SK-N-SH treated with all-trans-retinoic acid at 6 μM for 48 hours (cell line): ENCODE data around the gene GET3.

Experiments
- ARNTL ChIP-seq: fragments of 450-650 bp; formaldehyde crosslinking; IDR thresholded peaks from 2 replicates; pipeline ENCODE4 v1.5.0; 2020; ENCODE audit warnings: low read depth, mild to moderate bottlenecking, moderate library complexity, borderline replicate concordance
- ISL1 ChIP-seq: fragments of 250-450 bp; sonication (Bioruptor Pico); IDR thresholded peaks from 2 replicates; pipeline ENCODE4 v2.1.2; 2022; ENCODE audit warnings: mild to moderate bottlenecking, moderate library complexity
- RARB ChIP-seq: fragments of 250-450 bp; sonication (Bioruptor Pico); IDR thresholded peaks from 2 replicates; pipeline ENCODE4 v1.8.0; 2021; ENCODE audit warnings: mild to moderate bottlenecking, moderate library complexity
- TCF4 ChIP-seq: fragments of 250-450 bp; sonication (Bioruptor Pico); IDR thresholded peaks from 2 replicates; pipeline ENCODE4 v1.8.0; 2021; ENCODE audit warnings: mild to moderate bottlenecking, moderate library complexity, borderline replicate concordance
- ZFP3 ChIP-seq: fragments of 250-450 bp; sonication (Bioruptor Pico); IDR thresholded peaks from 2 replicates; pipeline ENCODE4 v1.5.0; 2020; ENCODE audit warnings: mild to moderate bottlenecking, moderate library complexity
- ZFP30 ChIP-seq: fragments of 450-650 bp; formaldehyde crosslinking; IDR thresholded peaks from 2 replicates; pipeline ENCODE4 v1.5.0; 2022; ENCODE audit warnings: mild to moderate bottlenecking, moderate library complexity
- ZNF70 ChIP-seq: fragments of 450-650 bp; formaldehyde crosslinking; IDR thresholded peaks from 2 replicates; pipeline ENCODE4 v1.5.0; 2020; ENCODE audit warnings: mild to moderate bottlenecking, moderate library complexity

- TF ChIP-seq ISL1: no peak
- no peak for TF ChIP-seq ZFP30 (CRISPR knock-in tag)
- TF ChIP-seq TCF4 (CRISPR knock-in tag): no peak
- no peak for TF ChIP-seq ARNTL (CRISPR knock-in tag)
- no peak for TF ChIP-seq RARB (CRISPR knock-in tag)
- TF ChIP-seq ZFP3 (CRISPR knock-in tag): no peak
- no peak for TF ChIP-seq ZNF70
Observed at GRCh38 chr19:12767666-12768065, 30.4 kb downstream of the GET3 start.
